Hematopoietic multipotent progenitor cell treated with erythropoietin and hydrocortisone succinate and interleukin-3 and kit ligand, for 6 days (in vitro differentiated cells): ENCODE measurements around the gene SLC9B1.

Source experiments
- DNase-seq: peaks from one replicate; pipeline ENCODE4 v3.0.0-alpha.2; 2015

The SLC9B1 gene

DNA sequence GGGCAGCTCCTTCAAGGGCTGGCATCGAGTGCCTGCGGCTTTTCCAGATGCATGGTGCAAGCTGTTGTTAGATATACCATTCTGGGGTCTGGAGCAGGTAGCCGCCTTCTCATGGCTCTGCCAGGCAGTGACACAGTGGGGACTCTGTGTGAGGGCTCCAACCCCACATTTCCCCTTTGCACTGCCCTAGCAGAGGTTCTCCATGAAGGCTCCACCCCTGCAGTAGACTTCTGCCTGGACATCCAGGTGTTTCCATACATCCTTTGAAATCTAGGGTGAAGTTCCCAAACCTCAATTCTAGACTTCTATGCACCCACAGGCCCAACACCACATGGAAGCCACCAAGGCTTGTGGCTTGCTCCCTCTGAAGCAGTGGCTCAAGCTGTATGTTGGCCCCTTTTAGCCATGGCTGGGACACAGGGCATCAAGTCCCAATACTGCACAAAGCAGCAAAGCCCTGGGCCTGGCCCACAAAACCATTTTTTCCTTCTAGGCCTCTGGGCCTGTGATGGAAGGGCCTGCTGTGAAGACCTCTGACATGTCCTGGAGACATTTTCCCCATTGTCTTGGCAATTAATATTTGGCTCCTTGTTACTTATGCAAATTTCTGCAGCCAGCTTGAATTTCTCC is 141.9 kb downstream of the SLC9B1 start:
- DNase-seq, result peak; percentile 2

DNA sequence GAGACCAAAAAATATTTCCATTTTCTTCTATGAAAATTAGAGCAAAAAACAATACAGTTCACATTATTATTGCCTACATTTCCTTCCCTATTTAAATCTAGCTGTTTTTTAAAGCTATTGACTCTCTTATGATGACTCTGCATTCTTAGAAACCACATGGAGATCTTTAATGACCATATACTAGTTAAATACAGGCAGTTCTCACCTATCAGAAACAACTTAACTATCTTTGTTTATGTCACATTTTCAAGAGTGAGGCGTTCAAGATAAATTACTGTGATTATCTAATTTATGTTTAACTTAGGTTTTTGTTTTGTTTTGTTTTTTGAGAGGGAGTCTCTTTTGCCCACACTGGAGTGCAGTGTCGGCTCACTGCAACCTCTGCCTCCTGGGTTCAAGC is 147.7 kb downstream of the SLC9B1 start:
- peak; percentile 82 for DNase-seq

DNA sequence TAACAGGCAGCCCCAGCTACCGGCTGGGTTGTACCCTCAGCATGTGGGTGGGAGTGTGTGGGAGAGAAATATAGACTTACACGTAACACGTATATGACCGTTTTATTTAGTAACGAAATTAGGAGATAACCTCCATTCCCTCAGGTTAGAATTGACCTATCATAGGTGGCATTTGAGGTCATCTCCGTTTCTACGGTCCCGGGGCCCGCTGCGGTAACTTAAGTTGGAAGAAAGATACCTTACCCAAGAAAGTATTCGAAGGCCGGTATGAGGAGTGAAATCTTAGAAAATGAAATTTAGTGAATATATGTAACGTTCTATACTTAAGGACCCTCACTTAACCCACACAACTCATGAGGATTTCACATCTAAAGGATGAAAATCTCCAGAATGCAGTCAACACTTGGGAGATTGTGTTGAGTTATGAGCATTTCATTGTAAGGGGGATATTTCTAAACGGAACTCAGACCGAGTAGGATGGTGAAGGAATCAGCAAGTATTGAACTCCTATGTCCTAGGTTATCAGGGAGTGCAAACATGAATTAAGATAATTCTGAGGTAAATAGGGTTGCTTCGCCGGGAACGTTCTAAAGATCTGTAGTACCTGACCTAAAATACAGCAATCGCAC is 149.8 kb downstream of the SLC9B1 start:
- peak; percentile 80 for DNase-seq

DNA sequence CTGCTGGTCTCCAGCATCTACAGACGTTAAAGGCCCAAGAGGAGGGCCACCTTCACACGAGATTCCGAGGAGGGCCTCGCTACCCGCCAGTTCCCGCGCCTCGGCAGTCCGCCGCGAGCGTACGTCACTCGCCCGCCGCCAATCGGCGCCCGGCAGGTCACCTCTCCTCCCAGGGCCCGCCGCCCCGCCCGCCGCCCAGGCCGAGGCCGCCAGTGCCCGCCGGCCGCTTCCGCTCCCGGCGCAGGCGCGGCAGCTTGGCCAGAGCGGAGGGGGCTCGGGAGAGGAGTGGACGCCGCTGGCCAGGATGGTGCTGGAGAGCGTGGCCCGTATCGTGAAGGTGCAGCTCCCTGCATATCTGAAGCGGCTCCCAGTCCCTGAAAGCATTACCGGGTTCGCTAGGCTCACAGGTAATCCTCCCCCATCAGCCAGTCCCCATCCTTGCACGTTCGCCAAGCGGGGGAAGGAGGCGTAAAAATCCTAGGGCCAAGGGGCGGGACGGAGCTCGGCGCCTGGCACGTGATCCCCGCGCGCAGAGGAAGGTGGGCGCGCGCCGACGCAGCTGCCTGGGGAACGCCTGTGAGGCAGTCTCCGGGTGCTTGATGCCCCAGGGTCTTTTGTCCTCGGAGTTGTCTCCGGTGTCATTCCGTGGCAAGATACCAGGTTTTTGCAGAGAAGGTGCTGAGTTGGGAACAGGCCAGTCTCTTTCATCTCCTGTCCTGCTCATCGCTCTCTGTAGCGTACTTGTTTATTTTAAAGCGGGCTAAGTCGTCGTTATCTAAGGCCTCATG is 150.5 kb downstream of the SLC9B1 start, which contains the start of gene CISD2:
TSS of gene CISD2 (plus strand) at position 212 of the 788 bp plus-strand sequence. CDS start at position 305, 93 bp downstream.
- DNase-seq, result peak; percentile 96

DNA sequence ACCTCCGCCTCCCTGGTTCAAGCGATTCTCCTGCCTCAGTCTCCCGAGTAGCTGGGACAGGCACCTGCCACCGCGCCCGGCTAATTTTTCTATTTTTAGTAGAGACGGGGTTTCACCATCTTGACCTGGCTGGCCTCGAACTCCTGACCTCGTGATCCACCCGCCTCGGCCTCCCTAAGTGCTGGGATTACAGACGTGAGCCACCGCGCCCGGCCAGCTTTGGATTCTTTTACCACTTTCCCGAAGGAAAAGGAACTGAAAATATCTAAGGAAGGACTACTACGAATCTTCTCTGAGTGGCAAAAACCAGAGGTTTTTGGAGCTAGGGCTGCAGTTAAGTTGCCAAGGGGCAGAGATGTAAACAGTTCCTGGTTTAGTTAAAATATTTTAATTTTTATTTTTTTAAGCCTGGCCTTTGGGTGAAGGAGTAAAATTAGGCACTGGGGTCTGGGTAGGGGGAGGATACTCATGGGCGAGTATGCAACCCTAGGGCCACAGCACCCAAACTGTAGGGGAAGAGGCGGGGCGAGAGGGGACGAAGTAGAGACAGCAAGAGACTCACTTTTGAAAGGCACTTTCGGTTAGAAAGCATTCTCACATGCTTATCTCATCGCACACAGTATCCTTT is 151.2 kb downstream of the SLC9B1 start:
- DNase-seq, result no peak

DNA sequence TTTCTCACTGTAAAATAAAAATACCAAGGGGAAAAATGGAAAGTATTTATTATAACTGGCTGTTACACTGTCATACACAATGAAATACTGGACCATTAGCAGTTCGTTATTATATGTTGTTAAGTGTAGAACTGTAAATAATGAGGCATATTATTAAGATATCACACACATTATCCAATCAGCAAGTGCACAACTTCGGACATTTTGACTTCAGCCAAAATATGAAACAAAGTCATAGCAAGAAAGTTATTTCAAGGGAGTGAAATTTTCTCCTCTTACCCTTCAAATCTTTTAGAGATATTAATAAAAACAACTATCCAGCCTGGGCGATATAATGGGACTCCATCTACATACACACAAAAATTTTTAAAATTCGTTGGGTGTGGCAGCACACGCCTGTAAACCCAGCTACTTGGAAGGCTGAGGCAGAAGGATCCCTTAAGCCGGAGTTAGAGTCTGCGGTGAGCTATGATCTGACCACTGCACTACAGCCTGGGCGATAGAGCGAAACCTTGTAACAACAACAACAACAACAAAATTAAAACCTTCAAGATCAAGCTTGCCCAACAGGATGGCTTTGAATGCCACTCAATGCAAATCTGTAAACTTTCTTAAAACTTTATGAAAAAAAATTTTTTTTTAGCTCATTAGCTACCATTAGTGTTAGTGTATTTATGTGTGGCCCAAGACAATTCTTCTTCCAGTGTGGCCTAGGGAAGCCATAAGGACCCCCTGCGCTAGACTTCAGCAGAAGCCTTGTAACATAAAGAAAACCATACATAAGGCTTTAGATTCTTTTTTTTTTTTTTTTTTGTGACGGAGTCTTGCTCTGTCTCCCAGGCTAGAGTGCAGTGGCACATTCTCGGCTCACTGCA is 152.0 kb downstream of the SLC9B1 start:
- peak; percentile 65 for DNase-seq

DNA sequence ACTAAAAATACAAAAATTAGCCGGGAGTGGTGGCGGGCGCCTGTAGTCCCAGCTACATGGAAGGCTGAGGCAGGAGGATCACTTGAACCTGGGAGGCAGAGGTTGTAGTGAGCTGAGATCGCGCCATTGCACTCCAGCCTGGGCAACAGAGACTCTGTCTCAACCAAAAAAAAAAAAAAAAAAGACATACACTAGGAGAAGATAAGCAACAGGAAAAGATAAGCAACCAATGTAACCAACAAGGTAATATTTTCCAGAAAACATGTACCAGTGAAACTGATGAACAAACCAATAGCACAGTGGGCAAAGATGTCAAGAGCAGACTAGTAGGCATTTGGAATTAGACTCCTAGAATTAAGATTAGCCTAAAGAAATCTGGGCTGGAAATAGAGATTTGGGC is 154.2 kb downstream of the SLC9B1 start:
- DNase-seq, result peak; percentile 58

DNA sequence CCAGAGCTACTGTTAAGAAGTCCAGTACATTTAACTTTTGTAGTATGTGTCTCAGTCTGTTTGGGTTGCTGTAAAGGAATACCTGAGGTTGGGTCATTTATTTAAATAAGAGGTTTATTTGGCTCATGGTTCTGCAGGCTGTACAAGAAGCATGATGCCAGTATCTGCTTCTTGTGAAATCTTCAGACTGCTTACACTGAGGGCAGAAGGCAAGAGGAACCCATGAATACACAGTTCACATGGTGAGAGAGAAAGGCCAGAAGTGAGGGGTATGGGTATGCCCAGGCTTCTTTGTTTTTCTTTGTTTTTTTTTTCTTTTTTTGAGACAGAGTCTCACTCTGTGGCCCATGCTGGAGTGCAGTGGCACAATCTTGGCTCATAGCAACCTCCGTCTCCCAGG is 156.8 kb downstream of the SLC9B1 start:
- DNase-seq, result no peak

DNA sequence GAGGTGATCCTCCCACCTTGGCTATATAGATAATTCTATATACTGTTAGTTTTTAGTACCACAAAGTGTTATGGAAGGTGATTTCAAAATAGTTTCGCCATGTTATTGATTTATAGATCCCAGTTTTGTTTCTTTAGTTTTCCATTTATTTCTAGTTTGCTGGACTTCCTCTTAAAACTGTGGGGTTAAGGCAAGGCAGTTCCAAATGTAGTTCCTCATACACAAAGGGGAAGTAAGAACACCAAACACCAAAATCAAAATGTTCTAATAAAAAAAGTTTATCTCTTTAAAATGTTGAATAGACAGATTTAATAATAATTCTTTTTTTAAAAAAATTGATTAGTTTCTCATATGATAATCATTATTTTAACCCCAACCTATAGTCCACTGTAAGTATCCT is 157.5 kb downstream of the SLC9B1 start:
- peak; percentile 23 for DNase-seq

DNA sequence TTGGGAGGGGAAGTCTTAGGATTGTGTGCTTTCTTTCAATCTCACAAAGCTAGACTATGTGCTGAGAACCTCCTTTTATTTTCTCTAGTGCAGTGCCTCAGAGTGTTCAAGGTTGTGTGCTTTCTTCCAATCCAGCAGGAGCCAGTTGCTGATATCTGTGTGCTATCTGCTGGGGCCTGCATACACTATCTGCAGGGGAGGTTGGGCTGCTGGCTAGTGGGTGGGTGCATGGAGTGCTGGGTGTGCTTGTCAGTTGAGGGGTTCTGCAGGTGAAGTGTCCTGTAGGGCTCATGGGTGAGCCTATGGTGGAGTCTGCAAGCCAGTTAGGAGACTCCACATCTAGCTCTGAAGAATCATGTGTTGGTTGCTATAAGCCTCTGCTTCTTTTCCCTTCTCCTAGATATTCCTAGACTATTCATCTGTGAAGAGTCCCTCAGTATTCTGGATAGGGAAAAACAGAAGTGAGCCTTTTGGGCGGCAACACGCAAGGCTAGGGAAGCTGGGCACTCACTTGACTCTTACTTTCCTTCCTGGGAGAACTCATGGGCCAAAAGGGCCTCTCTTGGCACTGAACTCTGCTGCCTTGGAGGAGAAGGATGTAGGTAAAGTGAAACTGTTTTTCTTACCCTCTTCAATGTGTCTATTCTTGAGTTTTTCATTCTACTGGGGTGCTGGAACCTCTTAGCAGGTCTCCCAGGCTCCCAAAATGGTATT is 158.7 kb downstream of the SLC9B1 start:
- DNase-seq, result peak; percentile 76

DNA sequence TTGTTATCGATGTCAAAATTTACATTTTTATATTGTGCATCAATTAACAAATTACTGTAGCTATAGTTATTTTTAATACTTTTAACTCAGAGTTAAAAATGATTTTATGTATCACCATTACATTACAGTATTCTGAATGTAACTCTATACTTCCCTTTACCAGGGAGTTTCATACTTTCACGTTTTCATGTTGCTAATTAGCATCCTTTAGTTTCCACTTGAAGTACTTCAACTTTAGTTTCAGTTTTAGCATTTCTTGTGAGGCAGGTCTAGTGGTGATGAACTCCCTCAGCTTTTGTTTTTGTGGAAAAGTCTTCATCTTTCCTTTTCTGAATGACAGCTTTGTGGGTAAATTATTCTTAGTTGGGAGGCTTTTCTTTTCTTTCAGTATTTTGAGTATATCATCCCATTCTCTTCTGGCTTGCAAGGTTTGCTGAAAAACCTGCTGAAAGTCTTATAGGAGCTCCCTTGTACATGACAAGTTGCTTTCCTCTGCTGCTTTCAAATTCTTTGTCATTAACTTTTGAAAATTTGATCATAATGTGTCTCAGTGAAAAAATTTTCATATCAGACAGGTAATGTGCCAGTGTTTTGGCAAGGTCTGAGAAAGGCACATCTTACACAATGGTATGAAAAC is 160.6 kb downstream of the SLC9B1 start:
- DNase-seq, result no peak
